Activated T-cell treated with anti-CD3 and anti-CD28 coated beads, Interleukin-2, amount 50 U/mL, for 24 hours (primary cell): ENCODE results near the gene TRIO.

Experiments used
- DNase-seq: peaks from one replicate; pipeline ENCODE4 v3.0.0-alpha.2; 2020
- H3K27ac Mint-ChIP-seq: 2 replicates; pipeline ENCODE4 v1.8.0; 2020; ENCODE audit warnings: mild to moderate bottlenecking, mixed read lengths
- H3K27me3 Mint-ChIP-seq: 2 replicates; pipeline ENCODE4 v1.8.0; 2020; ENCODE audit warnings: mixed read lengths
- H3K36me3 Mint-ChIP-seq: 2 replicates; pipeline ENCODE4 v1.8.0; 2020; ENCODE audit warnings: low read depth, mixed read lengths
- H3K4me1 Mint-ChIP-seq: 2 replicates; pipeline ENCODE4 v1.8.0; 2020; ENCODE audit warnings: low read depth, mixed read lengths
- H3K4me3 Mint-ChIP-seq: 2 replicates; pipeline ENCODE4 v1.8.0; 2020; ENCODE audit warnings: mild to moderate bottlenecking, moderate library complexity, mixed read lengths
- H3K9me3 Mint-ChIP-seq: 2 replicates; pipeline ENCODE4 v1.8.0; 2020; ENCODE audit warnings: mixed read lengths

Gene TRIO

GRCh38 chr5:14401639-14402038 is 258.5 kb downstream of the TRIO start:
- Mint-ChIP-seq H3K4me1 (peaks cover 21% of the 10 kb centered on the region), H3K27ac (no peak overlapping the region), H3K9me3 (peaks cover 4% of the 10 kb centered on the region), H3K27me3 (no peaks in the 10 kb centered on the region), H3K4me3 (no peak overlapping the region), H3K36me3 (no peaks in the 10 kb centered on the region)
- no peak for DNase-seq

GRCh38 chr5:14402424-14402823 is 259.3 kb downstream of the TRIO start:
- H3K4me1 Mint-ChIP-seq: peaks cover 21% of the 10 kb centered on the region
- H3K4me3 Mint-ChIP-seq: no peak overlapping the region
- no peak for DNase-seq
- peak overlapping the region; percentile 62 for H3K27ac Mint-ChIP-seq
- H3K9me3 Mint-ChIP-seq: peaks cover 4% of the 10 kb centered on the region
- no peaks in the 10 kb centered on the region for H3K36me3 Mint-ChIP-seq
- H3K27me3 Mint-ChIP-seq: no peaks in the 10 kb centered on the region

GRCh38 chr5:14404780-14405179 is 261.6 kb downstream of the TRIO start:
- no peak overlapping the region for H3K27ac Mint-ChIP-seq
- DNase-seq: no peak
- peaks cover 4% of the 10 kb centered on the region for H3K9me3 Mint-ChIP-seq
- no peaks in the 10 kb centered on the region for H3K36me3 Mint-ChIP-seq
- no peak overlapping the region for H3K4me3 Mint-ChIP-seq
- H3K4me1 Mint-ChIP-seq: peaks cover 18% of the 10 kb centered on the region
- no peaks in the 10 kb centered on the region for H3K27me3 Mint-ChIP-seq

- Mint-ChIP-seq H3K4me3 (no peak overlapping the region), H3K4me1 (peaks cover 13% of the 10 kb centered on the region), H3K9me3 (peaks cover 4% of the 10 kb centered on the region), H3K36me3 (no peaks in the 10 kb centered on the region), H3K27me3 (no peaks in the 10 kb centered on the region), H3K27ac (no peak overlapping the region)
- DNase-seq: no peak
Observed at GRCh38 chr5:14405267-14405666, 262.1 kb downstream of the TRIO start.

GRCh38 chr5:14405706-14406553 is 262.8 kb downstream of the TRIO start:
- H3K9me3 Mint-ChIP-seq: peaks cover 4% of the 10 kb centered on the region
- H3K36me3 Mint-ChIP-seq: no peaks in the 10 kb centered on the region

GRCh38 chr5:14406554-14406849 is 263.4 kb downstream of the TRIO start:
- H3K27ac Mint-ChIP-seq: no peak overlapping the region
- no peak overlapping the region for H3K4me3 Mint-ChIP-seq
- H3K36me3 Mint-ChIP-seq: no peaks in the 10 kb centered on the region

More at GRCh38 chr5:14405706-14406553, 262.8 kb downstream of the TRIO start:
- H3K27me3 Mint-ChIP-seq: no peaks in the 10 kb centered on the region
- no peak for DNase-seq
- no peak overlapping the region for H3K27ac Mint-ChIP-seq
- H3K4me1 Mint-ChIP-seq: peaks cover 8% of the 10 kb centered on the region
- no peak overlapping the region for H3K4me3 Mint-ChIP-seq

GRCh38 chr5:14407051-14407450 is 263.9 kb downstream of the TRIO start:
- Mint-ChIP-seq H3K4me3 (no peak overlapping the region), H3K4me1 (peaks cover 3% of the 10 kb centered on the region), H3K27me3 (no peaks in the 10 kb centered on the region), H3K27ac (no peak overlapping the region), H3K9me3 (peaks cover 4% of the 10 kb centered on the region), H3K36me3 (no peaks in the 10 kb centered on the region)
- no peak for DNase-seq

More at GRCh38 chr5:14406554-14406849, 263.4 kb downstream of the TRIO start:
- no peak for DNase-seq
- Mint-ChIP-seq H3K4me1 (peaks cover 3% of the 10 kb centered on the region), H3K27me3 (no peaks in the 10 kb centered on the region), H3K9me3 (peaks cover 4% of the 10 kb centered on the region)

GRCh38 chr5:14407746-14408175 is 264.6 kb downstream of the TRIO start:
- DNase-seq: no peak

GRCh38 chr5:14408969-14409586 is 265.9 kb downstream of the TRIO start:
- Mint-ChIP-seq H3K36me3 (no peaks in the 10 kb centered on the region), H3K27ac (no peak overlapping the region), H3K27me3 (no peaks in the 10 kb centered on the region), H3K9me3 (no peaks in the 10 kb centered on the region), H3K4me1 (peaks cover 20% of the 10 kb centered on the region), H3K4me3 (no peak overlapping the region)
- no peak for DNase-seq

More at GRCh38 chr5:14407746-14408175, 264.6 kb downstream of the TRIO start:
- peaks cover 1% of the 10 kb centered on the region for H3K9me3 Mint-ChIP-seq
- peaks cover 7% of the 10 kb centered on the region for H3K4me1 Mint-ChIP-seq
- H3K36me3 Mint-ChIP-seq: no peaks in the 10 kb centered on the region
- no peak overlapping the region for H3K27ac Mint-ChIP-seq
- no peak overlapping the region for H3K4me3 Mint-ChIP-seq
- no peaks in the 10 kb centered on the region for H3K27me3 Mint-ChIP-seq

GRCh38 chr5:14410068-14410393 is 266.9 kb downstream of the TRIO start:
- no peak overlapping the region for H3K4me3 Mint-ChIP-seq
- no peaks in the 10 kb centered on the region for H3K36me3 Mint-ChIP-seq
- H3K27me3 Mint-ChIP-seq: no peaks in the 10 kb centered on the region
- H3K9me3 Mint-ChIP-seq: no peaks in the 10 kb centered on the region
- DNase-seq: no peak
- H3K4me1 Mint-ChIP-seq: peaks cover 29% of the 10 kb centered on the region
- no peak overlapping the region for H3K27ac Mint-ChIP-seq

- Mint-ChIP-seq H3K27ac (no peak overlapping the region), H3K36me3 (no peaks in the 10 kb centered on the region), H3K9me3 (no peaks in the 10 kb centered on the region), H3K4me1 (peaks cover 35% of the 10 kb centered on the region), H3K27me3 (no peaks in the 10 kb centered on the region), H3K4me3 (no peak overlapping the region)
- DNase-seq: no peak
Observed at GRCh38 chr5:14410394-14411201, 267.5 kb downstream of the TRIO start.

GRCh38 chr5:14411216-14411615 is 268.1 kb downstream of the TRIO start:
- DNase-seq: no peak
- no peak overlapping the region for H3K27ac Mint-ChIP-seq
- no peak overlapping the region for H3K4me3 Mint-ChIP-seq
- peaks cover 41% of the 10 kb centered on the region for H3K4me1 Mint-ChIP-seq
- no peaks in the 10 kb centered on the region for H3K9me3 Mint-ChIP-seq
- H3K27me3 Mint-ChIP-seq: no peaks in the 10 kb centered on the region
- no peaks in the 10 kb centered on the region for H3K36me3 Mint-ChIP-seq

- Mint-ChIP-seq H3K4me1 (peaks cover 60% of the 10 kb centered on the region), H3K9me3 (no peaks in the 10 kb centered on the region), H3K4me3 (peak overlapping the region; percentile 62), H3K36me3 (no peaks in the 10 kb centered on the region), H3K27me3 (peaks cover 2% of the 10 kb centered on the region), H3K27ac (peak overlapping the region; percentile 93)
- peak; percentile 49 for DNase-seq
Observed at GRCh38 chr5:14413331-14413750, 270.2 kb downstream of the TRIO start.

GRCh38 chr5:14414007-14414406 is 270.9 kb downstream of the TRIO start:
- peak overlapping the region; percentile 93 for H3K27ac Mint-ChIP-seq
- DNase-seq: no peak
- H3K36me3 Mint-ChIP-seq: no peaks in the 10 kb centered on the region
- no peaks in the 10 kb centered on the region for H3K9me3 Mint-ChIP-seq
- peaks cover 4% of the 10 kb centered on the region for H3K27me3 Mint-ChIP-seq
- peaks cover 63% of the 10 kb centered on the region for H3K4me1 Mint-ChIP-seq
- H3K4me3 Mint-ChIP-seq: peak overlapping the region; percentile 62

GRCh38 chr5:14414656-14415023 is 271.5 kb downstream of the TRIO start:
- Mint-ChIP-seq H3K4me1 (peaks cover 63% of the 10 kb centered on the region), H3K9me3 (no peaks in the 10 kb centered on the region), H3K36me3 (no peaks in the 10 kb centered on the region), H3K27me3 (peaks cover 4% of the 10 kb centered on the region), H3K4me3 (peak overlapping the region; percentile 62), H3K27ac (peak overlapping the region; percentile 93)
- peak; percentile 43 for DNase-seq
